Stimulated activated CD4-positive, alpha-beta T cell treated with anti-CD3 and anti-CD28 coated beads, Interleukin-15, amount 100 ng/mL, for 24 hours (primary cell): ENCODE measurements around the gene MAP3K2.
"Not testable (repeated sequence)": the region's sequence is repeated elsewhere in the genome, so short reads cannot be mapped to it uniquely, and the experiment has no call there.

Source experiments
- DNase-seq: peaks from one replicate; pipeline ENCODE4 v3.0.0-alpha.2; 2020

The MAP3K2 gene

GRCh38 chr2:127420039-127420864, 32.5 kb upstream of the MAP3K2 start:
- no peak for DNase-seq

GRCh38 chr2:127419448-127420038, 31.8 kb upstream of the MAP3K2 start:
- no peak for DNase-seq

GRCh38 chr2:127419112-127419430, 31.3 kb upstream of the MAP3K2 start:
- no peak for DNase-seq

DNA sequence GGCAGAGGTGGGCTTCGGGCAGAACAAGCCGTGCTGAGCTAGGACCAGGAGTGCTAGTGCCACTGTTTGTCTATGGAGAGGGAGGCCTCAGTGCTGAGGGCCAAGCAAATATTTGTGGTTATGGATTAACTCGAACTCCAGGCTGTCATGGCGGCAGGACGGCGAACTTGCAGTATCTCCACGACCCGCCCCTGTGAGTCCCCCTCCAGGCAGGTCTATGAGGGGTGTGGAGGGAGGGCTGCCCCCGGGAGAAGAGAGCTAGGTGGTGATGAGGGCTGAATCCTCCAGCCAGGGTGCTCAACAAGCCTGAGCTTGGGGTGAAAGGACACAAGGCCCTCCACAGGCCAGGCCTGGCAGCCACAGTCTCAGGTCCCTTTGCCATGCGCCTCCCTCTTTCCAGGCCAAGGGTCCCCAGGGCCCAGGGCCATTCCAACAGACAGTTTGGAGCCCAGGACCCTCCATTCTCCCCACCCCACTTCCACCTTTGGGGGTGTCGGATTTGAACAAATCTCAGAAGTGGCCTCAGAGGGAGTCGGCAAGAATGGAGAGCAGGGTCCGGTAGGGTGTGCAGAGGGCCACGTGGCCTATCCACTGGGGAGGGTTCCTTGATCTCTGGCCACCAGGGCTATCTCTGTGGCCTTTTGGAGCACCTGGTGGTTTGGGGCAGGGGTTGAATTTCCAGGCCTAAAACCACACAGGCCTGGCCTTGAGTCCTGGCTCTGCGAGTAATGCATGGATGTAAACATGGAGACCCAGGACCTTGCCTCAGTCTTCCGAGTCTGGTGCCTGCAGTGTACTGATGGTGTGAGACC, 30.7 kb upstream of the MAP3K2 start, which contains the start of gene PROC:
Gene PROC (plus strand): TSS at position 128 of the 812 bp plus-strand sequence. CDS start 1,516 bp downstream, outside the sequence.
- no peak for DNase-seq

GRCh38 chr2:127417406-127417805, 29.6 kb upstream of the MAP3K2 start:
- no peak for DNase-seq

DNA sequence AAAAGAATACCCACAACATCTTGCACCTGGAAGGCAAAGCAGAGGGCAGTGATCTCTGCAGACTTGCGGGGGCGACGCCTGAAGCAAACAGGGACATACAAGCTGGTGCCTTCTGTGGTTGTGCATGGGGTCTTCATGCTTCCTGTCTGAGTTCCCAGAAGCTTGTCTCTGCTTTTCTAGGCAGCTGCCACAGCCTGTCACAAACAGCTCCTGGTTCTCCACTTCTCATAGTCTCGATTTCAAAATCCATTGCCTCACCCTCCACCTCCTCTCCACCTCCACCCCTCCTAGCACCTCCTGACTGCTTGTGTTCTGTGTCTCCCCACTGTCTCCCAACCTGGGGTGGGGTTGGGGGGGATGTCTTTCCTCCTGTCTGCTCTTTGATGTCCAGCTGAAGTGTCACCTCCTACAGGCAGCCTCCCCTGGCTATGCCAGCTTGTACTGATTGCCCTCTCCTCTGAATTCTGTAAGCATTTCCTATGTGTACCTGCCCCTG, 28.8 kb upstream of the MAP3K2 start:
- no peak for DNase-seq

- DNase-seq: peak; percentile 88
These were observed 28.1 kb upstream of the MAP3K2 start for GRCh38 chr2:127415593-127416505.

GRCh38 chr2:127414638-127415592, 27.1 kb upstream of the MAP3K2 start:
- no peak for DNase-seq

DNA sequence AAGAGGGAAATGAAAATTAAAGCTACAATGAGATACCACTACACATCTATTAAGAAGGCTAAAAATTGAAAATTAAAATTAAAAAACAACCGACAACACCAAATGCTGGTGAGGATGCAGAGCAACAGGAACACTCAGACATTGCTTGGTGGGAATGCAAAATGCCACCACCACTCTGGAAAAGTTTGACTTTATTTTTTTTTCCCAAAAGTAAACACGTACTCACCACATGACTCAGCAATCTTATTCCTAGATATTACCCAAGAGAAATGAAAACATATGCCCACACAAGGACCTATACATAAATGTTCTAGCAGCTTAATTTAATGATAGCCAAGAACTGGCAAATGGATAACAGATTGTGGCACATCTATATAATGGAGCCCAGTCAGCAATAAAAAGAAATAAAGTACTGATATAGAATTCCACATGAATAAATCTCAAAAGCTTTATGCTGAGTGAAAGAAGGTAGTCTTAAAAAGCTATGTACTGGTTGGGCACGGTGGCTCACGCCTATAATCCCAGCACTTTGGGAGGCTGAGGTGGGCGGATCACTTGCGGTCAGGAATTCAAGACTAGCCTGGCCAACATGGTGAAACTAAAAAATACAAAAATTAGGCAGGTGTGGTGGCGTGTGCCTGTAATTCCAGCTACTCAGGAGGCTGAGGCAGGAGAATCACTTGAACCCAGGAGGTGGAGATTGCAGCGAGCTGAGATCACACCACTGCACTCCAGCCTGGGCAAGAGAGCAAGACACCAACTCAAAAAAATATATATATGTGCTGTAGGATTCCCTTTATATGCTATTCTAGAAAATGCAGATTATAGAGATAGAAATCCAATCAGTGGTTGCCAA, 26.2 kb upstream of the MAP3K2 start:
- no peak for DNase-seq

DNA sequence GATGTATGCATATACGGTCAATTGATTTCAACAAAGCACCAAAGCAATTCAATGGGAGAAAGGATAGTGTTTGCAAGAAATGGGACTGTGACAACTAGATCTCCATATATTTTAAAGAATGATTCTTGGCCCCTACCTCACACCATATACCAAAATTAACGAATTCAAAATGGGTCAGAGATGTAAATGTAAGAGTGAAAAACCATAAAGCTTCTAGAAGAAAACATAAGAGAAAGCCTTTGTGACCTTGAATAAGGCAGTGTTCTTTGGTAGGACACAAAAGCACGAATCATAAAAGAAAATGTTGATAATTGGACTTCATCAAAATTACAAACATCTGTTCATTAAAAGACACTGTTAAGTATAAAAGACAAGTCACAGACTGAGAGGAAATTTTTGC, 25.4 kb upstream of the MAP3K2 start:
- DNase-seq: no peak

GRCh38 chr2:127411653-127412369, 24.0 kb upstream of the MAP3K2 start:
- DNase-seq: no peak

- DNase-seq: peak; percentile 46
These were observed 23.3 kb upstream of the MAP3K2 start for GRCh38 chr2:127410871-127411652.

DNA sequence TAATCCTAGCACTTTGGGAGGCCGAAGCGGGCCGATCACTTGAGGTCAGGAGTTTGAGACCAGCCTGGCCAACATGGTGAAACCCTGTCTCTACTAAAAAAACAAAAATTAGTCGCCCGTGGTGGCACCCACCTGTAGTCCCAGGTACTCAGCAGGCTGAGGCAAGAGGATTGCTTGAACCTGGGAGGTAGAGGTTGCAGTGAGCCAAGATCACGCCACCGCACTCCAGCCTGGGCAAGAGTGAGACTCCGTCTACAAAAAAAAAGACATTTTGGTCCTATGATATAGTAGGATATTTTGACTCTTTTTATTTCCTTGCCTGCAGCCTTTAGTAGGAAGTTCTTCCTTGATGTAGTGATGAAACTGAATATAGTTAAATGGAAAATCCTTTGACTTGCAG, 21.9 kb upstream of the MAP3K2 start:
- not testable (repeated sequence) for DNase-seq

- no peak for DNase-seq
These were observed 21.0 kb upstream of the MAP3K2 start for GRCh38 chr2:127408807-127409099.

- DNase-seq: peak; percentile 93
These were observed 20.4 kb upstream of the MAP3K2 start for GRCh38 chr2:127408004-127408806.

GRCh38 chr2:127407661-127408003, 19.9 kb upstream of the MAP3K2 start:
- DNase-seq: no peak

DNA sequence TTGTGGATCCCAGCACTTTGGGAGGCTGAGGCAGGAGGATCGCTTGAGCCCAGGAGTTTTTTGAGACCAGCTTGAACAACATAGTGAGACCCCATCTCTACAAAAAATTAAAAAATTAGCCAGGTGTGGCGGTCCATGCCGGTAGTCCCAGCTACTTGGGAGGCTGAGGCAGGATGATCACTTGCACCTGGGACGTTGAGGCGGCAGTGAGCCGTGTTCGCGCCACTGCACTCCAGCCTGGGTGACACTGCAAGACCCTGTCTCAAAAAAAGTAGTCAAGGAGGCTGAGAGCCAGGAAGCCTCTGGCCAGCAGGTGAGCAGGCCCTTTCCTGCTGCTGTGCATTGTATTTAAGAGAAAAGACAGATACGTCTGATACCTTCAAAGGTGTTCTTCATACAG, 19.3 kb upstream of the MAP3K2 start:
- DNase-seq: no peak

DNA sequence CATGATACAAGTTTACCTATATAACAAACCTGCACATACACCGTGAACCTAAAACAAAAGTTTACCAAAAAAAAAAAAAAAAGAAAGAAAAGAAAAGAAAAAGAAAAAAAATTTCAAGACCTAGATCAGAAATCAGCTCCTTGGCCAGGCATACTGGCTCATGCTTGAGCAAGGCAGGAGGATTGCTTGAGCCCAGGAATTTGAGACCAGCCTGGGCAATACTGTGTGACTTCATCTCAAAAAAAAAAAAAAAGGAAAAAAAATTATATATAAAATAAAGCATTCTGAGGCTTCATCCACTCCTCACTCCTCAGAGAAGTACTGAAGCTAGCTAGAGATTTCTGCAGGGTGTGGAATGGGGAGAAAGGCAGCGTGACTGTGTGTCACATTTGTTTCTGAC, 18.7 kb upstream of the MAP3K2 start:
- no peak for DNase-seq
